Right cardiac atrium (tissue), 5 donors: ENCODE data around the gene DHX34. TPM values are rescaled to one million over a fixed set of nuclear protein-coding genes. Genes with fewer than 3 reads are reported as not detected.
"Not testable (repeated sequence)": the region's sequence is repeated elsewhere in the genome, so short reads cannot be mapped to it uniquely, and the experiment has no call there.

Experiments
- ATAC-seq, 2 donors: fragments of 200-7000 bp; cut with Tn5 transposase; one replicate each; pipeline versions ENCODE4 v1.8.0 to v1.9.1; 2020; ENCODE audit warnings: moderate library complexity in 2 of 2, mild to moderate bottlenecking in 1 of 2
- DNase-seq, 3 donors: peaks; one replicate each; pipeline ENCODE4 v3.0.0-alpha.2; 2020
- H3K27ac ChIP-seq: one replicate; pipeline ENCODE4 v1.5.1; 2013; ENCODE audit warnings: mild to moderate bottlenecking, low read length, control low read depth, moderate library complexity
- H3K27me3 ChIP-seq: one replicate; pipeline ENCODE4 v1.6.1; 2013; ENCODE audit not compliant: control insufficient read depth, insufficient read depth
- H3K4me1 ChIP-seq: one replicate; pipeline ENCODE4 v1.6.1; 2013; ENCODE audit warnings: low read length; ENCODE audit not compliant: control insufficient read depth, insufficient read depth
- H3K4me3 ChIP-seq: one replicate; pipeline ENCODE4 v1.5.1; 2013; ENCODE audit warnings: low read length, control low read depth
- H3K9me3 ChIP-seq: one replicate; pipeline ENCODE4 v1.6.1; 2013; ENCODE audit warnings: low read length; ENCODE audit not compliant: control insufficient read depth
- WGBS: extraction: QIAGEN DNeasy Blood & Tissue Kit; methylation state at CpG from one replicate; pipeline ENCODE4 v1.1.7; 2013; 5-methylcytosine and 5-hydroxymethylcytosine counted together
- intact Hi-C, 4 donors: fragments of 100-400 bp; cut with DNase I; formaldehyde crosslinking; loops; one replicate each; pipeline versions ENCODE4 v1.11.0 to v1.14.0; 2022 to 2023
- polyA plus RNA-seq: library from polyadenylated mRNA; stranded (reverse); fragments of 200-250 nt; gene quantifications from one replicate; pipeline ENCODE4 v1.2.3, GENCODE V29; 2013
- total RNA-seq, 4 donors: library from RNA; stranded (reverse); fragmentation: NEBNext Ultra II Directional; extraction: Animal tissue kit (Norgen Biotek cat#: 25700); gene quantifications; one replicate each; pipeline ENCODE4 v1.2.1, GENCODE V29; 2021
- donor health status: healthy with polysubstance abuse.
- donor health status: DM: no; HTN: yes; CAD: no.
- donor health status: DM: no; HTN: no; CAD: no.
- donor health status: DM: no; HTN: yes; CAD: no; lungs with severe emphysema.
- donor health status: DM: yes; HTN: yes; CAD: no.

The DHX34 gene
- total and polyA plus RNA-seq, 5 donors = 5.5 to 8.1 (median 5.6) TPM

DNA sequence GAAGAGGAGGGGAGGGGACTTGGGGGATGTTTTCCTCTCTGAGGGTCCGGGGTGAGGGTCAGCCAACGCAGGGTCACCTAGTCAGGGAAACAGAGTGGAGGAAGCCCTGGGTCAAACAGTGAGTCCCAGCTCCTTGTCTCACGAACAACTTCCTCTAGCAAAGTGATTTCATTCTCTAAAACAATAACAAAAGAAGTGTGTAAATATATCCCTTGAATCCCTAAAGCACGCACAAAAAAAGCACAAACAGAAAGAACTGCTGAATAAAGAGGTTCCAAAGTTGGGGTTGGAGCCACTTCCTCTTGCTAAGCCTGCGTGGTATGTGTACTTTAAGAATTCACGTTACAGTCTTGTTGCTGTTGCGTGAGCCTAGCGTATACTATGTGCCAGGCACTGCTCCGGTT, 18.6 kb upstream of the DHX34 start:
- 42% methylated on average over 9 of the region's 9 CpGs for WGBS
- DNase-seq (no peak), ATAC-seq (peak; percentile 55 to 64)
- intact Hi-C loops = no loop called here
- no peak overlapping the region for H3K4me3 ChIP-seq
- H3K27me3 ChIP-seq = no peaks in the 10 kb centered on the region
- no peaks in the 10 kb centered on the region for H3K4me1 ChIP-seq
- no peaks in the 10 kb centered on the region for H3K9me3 ChIP-seq
- peak overlapping the region; percentile 32 for H3K27ac ChIP-seq

DNA sequence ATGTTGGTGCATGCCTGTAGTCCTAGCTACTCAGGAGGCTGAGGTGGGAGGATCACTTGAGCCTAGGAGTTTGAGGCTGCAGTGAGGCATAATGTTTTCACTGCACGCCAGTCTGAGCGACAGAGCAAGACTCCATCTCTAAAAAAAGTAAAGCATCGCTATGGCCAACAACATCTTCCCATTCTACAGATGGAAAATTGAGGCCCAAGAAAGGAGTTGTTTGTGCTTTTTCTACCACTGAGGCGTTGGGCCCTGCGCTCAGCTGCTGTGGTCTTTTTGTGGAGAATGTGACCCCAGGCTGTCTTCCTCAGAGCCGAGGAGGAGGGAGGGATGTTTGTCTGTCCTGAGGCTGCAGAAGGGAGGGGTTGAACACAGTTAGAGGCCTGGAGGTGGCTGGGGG, 17.6 kb upstream of the DHX34 start:
- Histone ChIP-seq H3K4me1 (no peaks in the 10 kb centered on the region), H3K27me3 (no peaks in the 10 kb centered on the region), H3K9me3 (no peaks in the 10 kb centered on the region), H3K4me3 (no peak overlapping the region), H3K27ac (no peak overlapping the region)
- 89% methylated on average over 6 of the region's 6 CpGs for WGBS
- intact Hi-C loops = no loop called here
- DNase-seq (no peak), ATAC-seq (no peak)

DNA sequence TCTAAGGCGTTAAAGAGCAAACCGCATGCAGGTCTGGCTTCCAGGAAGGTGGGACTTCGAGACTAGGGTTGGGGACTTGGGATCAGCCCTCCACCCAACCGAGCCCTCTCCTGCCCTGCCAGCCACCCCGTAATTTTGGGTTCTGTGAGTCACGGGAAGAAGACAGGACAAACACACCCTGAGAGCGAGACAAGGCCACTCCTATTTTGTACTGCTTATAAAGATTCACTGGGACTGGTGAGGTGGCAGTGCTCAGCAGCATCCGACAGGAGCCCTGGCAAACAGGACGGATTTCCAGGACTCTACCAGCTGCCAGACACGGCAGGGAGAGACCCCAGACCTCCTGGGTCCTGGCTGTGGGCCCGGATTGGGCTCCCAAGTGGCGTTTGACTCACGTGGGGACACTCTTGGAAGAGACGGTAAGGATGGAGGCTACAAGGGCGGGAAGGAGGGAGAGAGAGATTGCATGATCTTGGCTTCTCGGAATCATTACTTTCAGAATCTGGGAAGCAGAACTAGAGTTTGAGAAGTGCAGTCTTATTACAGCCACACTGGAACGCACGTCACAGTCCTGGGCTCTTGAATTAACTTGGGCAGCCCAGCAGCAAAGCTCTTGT, 17.1 kb upstream of the DHX34 start, which contains the start of gene C5AR2:
Gene C5AR2, plus strand, starts transcription at position 245 of the 617 bp plus-strand sequence. CDS start 8,625 bp downstream, outside the sequence.
- Histone ChIP-seq H3K9me3 (no peaks in the 10 kb centered on the region), H3K27me3 (no peaks in the 10 kb centered on the region), H3K4me3 (no peak within 1 kb of the TSS), H3K27ac (peak within 1 kb of the TSS; percentile 26), H3K4me1 (no peaks in the 10 kb centered on the region)
- intact Hi-C loops = no loop called here
- ATAC-seq = peak; percentile 12 to 68
- peak in 1 of 3 donors; percentile 52 for DNase-seq
- 42% methylated on average over 18 of the region's 18 CpGs for WGBS

DNA sequence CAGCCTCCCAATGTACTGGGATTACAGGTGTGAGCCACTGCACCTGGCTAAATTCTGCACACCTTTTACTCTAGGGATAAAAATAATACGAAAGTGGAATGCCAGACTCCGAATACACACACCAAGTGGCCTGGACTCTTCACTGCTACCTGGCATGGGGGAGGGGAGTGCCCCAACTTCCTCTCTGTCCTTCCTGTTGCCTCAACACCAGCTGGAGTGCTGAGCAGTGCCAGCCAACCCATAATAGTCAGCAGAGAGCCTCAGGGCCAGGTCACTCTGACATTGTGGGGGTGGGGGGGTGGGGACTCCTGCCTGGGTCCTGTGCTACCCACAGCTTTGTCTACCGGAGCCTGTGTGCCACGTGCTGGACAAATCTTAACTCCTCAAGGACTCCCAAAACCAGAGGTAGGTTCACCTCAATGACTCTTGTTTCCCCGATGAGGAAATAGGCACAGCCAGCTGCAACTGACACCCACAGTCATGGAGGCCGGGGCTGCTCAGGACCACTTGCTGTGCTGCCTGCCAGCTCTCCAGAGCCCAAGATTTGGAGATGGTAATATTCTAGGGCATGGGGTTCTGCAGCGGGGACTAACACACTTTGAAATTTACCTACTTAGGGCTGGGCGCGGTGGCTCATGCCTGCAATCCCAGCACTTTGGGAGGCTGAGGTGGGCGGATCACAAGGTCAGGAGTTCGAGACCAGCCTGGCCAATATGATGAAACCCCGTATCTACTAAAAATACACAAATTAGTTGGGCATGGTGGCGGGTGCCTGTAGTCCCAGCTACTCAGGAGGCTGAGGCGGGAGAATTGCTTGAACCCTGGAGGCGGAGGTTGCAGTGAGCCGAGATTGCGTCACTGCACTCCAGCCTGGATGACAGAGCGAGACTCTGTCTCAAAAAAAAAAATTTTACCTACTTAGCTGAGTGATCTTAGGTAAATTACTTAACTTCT, 12.1 kb upstream of the DHX34 start:
- H3K4me1 ChIP-seq, intact Hi-C loops, H3K27me3 ChIP-seq, H3K4me3 ChIP-seq, H3K27ac ChIP-seq, H3K9me3 ChIP-seq: not testable (repeated sequence)
- ATAC-seq (peak; percentile 54 to 63), DNase-seq (peak in 2 of 3 donors; percentile 71 to 78)
- 69% methylated on average over 18 of the region's 18 CpGs for WGBS

DNA sequence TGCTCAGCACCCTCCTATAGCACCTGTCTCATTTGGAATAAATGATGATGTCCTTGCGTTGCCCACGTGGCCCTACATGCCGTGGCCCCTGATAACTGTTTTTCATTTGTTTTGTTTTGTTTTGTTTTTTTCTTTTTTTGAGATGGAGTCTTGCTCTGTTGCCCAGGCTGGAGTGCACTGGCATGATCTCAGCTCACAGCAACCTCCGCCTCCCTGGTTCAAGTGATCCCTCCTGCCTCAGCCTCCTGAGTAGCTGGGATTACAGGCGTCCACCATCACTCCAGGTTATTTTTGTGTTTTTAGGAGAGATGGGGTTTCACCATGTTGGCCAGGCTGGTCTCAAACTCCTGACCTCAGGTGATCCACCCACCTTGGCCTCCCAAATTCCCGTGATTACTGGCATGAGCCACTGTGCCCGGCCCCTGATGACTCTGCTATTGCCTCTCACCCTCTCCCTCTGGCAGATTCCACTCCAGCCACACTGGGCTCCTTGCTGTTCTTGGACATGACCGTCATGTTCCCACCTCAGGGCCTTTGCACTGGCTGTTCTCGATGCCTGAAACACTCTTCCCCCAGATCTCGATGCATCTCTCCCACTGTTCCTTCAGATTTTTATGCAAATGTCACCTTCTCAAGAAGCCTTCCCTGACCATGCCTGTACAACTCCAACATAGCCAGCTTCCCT, 9.8 kb upstream of the DHX34 start:
- Histone ChIP-seq H3K9me3 (no peaks in the 10 kb centered on the region), H3K4me3 (no peak overlapping the region), H3K27me3 (no peaks in the 10 kb centered on the region), H3K4me1 (no peaks in the 10 kb centered on the region), H3K27ac (no peak overlapping the region)
- 78% methylated on average over 10 of the region's 10 CpGs for WGBS
- ATAC-seq = no peak
- no peak for DNase-seq
- intact Hi-C loops = no loop called here

DNA sequence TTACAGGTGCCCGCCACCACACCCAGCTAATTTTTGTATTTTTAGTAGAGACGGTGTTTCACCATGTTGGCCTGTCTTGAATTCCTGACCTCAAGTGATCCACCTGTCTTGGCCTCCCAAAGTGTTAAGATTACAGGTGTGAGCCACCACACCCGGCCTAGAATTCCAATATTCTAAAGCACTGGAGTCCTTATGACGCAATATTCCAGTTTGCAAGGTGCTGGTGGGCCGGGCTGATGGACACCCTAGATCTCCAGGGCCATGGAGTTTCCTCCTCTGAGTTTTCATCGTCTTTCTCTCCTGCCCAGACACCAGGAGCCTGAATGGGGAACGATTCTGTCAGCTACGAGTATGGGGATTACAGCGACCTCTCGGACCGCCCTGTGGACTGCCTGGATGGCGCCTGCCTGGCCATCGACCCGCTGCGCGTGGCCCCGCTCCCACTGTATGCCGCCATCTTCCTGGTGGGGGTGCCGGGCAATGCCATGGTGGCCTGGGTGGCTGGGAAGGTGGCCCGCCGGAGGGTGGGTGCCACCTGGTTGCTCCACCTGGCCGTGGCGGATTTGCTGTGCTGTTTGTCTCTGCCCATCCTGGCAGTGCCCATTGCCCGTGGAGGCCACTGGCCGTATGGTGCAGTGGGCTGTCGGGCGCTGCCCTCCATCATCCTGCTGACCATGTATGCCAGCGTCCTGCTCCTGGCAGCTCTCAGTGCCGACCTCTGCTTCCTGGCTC, 8.5 kb upstream of the DHX34 start:
- Histone ChIP-seq H3K4me3 (no peak overlapping the region), H3K9me3 (no peaks in the 10 kb centered on the region), H3K27ac (no peak overlapping the region), H3K4me1 (no peaks in the 10 kb centered on the region), H3K27me3 (no peaks in the 10 kb centered on the region)
- intact Hi-C loops = no loop called here
- ATAC-seq = peak in 1 of 2 donors; percentile 30
- DNase-seq = no peak
- 93% methylated on average over 29 of the region's 29 CpGs for WGBS

- Histone ChIP-seq H3K9me3 (no peaks in the 10 kb centered on the region), H3K4me3 (no peak overlapping the region), H3K27me3 (no peaks in the 10 kb centered on the region), H3K4me1 (no peaks in the 10 kb centered on the region), H3K27ac (no peak overlapping the region)
- intact Hi-C loops = no loop called here
- ATAC-seq = no peak
- DNase-seq = no peak
- WGBS = 87% methylated on average over 4 of the region's 4 CpGs
Observed at GRCh38 chr19:47341734-47342133, 7.4 kb upstream of the DHX34 start.

DNA sequence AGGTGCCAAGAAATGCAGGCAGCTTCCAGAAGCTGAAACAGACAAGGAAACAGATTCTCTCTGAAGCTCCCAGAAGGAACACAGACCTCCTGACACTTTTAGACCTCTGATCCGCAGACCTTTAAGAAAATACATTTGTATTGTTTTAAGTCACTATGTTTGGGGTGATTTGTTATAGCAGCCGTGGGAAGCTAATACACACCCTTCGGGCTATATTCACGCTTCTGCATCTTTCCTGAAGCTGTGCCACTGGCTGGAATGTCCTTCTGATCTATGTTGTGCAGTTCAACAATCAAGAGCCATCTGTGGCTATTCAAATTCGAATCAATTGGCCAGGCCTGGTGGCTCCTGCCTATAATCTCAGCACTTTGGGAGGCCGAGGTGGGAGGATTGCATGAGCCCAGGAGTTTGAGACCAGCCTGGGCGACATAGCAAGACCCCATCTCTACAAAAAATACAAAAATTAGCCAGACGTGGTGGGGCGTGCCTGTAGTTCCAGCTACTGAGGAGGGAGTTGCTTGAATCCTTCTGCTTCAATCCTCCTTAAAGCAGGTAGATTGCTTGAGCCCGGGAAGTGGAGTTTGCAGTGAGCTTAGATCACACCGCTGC, 5.8 kb upstream of the DHX34 start:
- 85% methylated on average over 11 of the region's 11 CpGs for WGBS
- H3K27ac ChIP-seq = no peak overlapping the region

GRCh38 chr19:47344425-47344824, 4.7 kb upstream of the DHX34 start:
- intact Hi-C loops = no loop called here
- Histone ChIP-seq H3K27ac (no peak overlapping the region), H3K9me3 (no peaks in the 10 kb centered on the region), H3K4me1 (no peaks in the 10 kb centered on the region), H3K4me3 (no peak overlapping the region), H3K27me3 (no peaks in the 10 kb centered on the region)
- DNase-seq (no peak), ATAC-seq (no peak)
- 77% methylated on average over 1 of the region's 1 CpG for WGBS

More for the DNA sequence above, 5.8 kb upstream of the DHX34 start:
- intact Hi-C loops = no loop called here
- Histone ChIP-seq H3K9me3 (no peaks in the 10 kb centered on the region), H3K4me1 (no peaks in the 10 kb centered on the region), H3K27me3 (no peaks in the 10 kb centered on the region), H3K4me3 (no peak overlapping the region)
- DNase-seq (no peak), ATAC-seq (no peak)

- H3K4me1 ChIP-seq, DNase-seq, H3K9me3 ChIP-seq, H3K4me3 ChIP-seq, H3K27me3 ChIP-seq, H3K27ac ChIP-seq, ATAC-seq, intact Hi-C loops: not testable (repeated sequence)
- 94% methylated on average over 6 of the region's 6 CpGs for WGBS
Observed at GRCh38 chr19:47346024-47346423, 3.1 kb upstream of the DHX34 start.
